SK-N-DZ (cell line): ENCODE measurements around the gene AP4B1.

ENCODE experiments used
- DNase-seq: peaks from one replicate; pipeline ENCODE4 v3.0.0-alpha.2; 2015; ENCODE audit warnings: low spot score

AP4B1 gene

GRCh38 chr1:113895098-113895497 is 9.5 kb downstream of the AP4B1 start:
- DNase-seq, result no peak

DNA sequence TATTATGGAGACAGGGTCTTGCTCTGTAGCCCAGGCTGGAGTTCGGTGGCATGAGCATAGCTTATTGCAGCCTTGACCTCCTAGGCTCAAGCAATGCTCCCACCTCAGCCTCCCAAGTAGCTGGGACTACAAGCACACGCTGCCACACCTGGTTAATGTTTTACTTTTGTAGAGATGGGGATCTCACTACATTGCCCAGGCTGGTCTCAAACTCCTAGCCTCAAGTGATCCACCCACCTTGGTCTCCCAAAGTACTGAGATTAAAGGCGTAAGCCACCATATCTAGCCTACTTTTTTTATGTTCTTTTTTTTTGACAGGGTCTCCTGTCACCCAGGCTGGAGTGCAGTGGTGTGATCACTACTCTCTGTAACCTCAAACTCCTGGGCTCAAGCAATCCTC is 11.3 kb downstream of the AP4B1 start:
- DNase-seq, result no peak

DNA sequence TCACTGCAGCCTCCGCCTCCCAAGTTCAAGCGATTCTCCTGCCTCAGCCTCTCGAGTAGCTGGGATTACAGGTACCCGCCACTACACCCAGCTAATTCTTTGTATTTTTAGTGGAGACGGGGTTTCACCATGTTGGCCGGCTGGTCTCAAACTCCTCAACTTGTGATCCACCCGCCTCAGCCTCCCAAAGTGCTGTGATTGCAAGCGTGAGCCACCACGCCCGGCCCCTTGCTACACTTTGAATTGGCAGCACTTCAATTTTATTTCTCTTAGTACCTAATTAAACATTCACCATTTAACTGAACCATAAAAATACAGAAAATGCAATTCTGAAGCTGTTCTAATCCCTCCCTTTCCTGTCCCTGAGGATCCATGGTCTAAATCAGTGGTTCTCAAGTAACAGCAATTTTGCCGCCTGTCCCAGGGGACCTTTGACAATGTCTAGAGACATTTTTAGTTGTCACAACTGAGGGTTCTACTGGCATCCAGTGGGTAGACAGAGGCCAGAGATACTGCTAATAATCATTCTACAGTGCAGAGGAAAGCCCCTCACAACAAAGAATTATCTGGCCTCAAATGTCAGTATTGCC is 12.9 kb downstream of the AP4B1 start:
- no peak for DNase-seq

DNA sequence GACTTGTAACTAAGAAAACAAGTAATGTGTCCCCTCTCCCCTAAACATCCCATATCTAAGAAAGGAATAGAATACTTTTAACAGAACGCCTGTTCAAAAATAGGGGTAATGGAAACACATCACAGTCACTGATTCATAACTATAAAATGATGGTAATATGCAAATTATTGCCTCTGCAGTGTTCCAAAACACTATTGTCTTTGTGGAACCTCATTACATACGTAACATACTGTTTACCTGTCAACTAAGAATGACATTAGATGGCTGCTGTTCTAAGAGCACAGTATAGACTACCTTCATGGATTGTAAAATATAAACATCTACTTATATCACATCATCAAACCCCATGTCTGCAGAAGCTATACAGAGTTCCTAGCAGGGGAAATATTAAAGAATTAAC is 13.8 kb downstream of the AP4B1 start:
- DNase-seq, result no peak

DNA sequence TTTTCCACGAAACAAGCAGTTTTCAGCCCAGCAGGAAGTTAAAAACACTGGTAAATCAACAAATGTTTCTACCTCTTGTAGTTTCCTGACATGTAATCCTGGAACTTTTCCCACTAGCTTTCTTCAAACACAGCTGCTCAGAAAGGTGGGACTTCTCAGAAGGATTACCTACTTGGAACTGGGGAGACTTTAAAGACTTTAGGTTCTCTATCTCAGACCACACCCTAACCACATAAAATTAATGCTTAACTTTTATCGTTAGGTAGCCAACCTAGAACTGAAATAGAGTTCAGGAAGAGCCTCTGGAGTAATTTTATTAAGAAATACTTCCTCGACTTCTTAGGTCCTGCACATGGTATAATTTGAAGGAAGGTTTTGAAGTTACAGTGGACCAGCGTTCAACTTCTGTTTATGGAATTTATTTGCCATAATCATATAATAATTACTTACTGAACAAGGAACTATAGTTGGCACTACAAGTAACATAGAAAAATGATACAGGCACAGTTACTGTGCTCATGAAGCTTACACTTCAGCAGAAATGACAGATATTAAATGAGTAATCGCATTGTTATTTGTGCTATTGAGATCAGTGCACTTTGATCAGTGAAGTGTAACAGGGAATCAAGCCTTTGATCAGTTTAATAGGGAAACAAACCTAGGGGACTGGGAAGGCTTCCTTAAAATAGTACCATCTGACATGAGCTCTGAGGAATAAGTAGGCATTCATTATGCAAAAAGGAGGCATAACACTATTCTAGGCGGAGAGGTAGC is 17.0 kb downstream of the AP4B1 start, which contains the start of gene BCL2L15:
Gene BCL2L15 (minus strand): TSS at position 180 of the 774 bp plus-strand sequence. CDS start 206 bp downstream, outside the sequence.
- no peak for DNase-seq

DNA sequence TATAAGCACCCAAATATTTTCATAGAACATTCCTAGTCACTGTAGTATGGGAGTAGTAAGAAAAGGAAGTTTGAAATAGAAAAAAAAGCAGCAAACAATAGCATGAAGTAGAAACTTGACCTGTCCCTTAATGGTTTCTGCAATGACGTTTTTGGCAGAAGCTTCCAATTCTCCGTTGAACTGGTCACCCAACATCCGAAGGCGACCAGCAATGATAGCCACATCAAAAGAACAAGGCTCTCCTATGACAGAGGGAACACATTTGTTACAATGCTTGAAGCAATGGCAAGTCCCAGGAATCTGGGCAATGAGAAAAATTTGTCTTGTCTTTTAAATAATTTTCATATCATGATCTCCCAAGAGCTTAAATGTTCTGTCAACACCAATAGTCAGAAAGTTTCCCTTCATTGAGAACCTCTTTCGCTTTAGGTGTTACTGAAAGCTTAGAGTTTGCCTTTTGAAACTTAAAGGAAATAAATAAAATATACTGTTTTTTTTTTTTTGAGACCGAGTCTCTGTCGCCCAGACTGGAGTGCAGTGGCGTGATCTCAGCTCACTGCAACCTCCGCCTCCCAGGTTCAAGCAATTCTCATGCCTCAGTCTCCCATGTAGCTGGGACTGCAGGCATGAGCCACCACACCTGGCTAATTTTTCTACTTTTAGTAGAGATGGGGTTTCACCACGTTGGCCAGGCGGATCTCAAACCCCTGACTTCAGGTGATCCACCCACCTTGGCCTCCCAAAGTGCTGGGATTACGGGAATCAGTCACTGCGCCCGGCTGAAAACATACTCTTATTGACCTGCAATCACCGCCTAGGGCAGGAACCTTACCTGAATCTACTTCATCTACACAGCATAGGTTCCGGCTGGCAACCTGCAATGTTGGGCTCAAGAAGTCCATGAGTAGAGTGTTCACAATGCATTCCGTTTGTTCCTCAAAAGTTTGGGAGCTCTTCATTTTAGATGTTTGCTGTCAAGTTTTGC is 17.9 kb downstream of the AP4B1 start:
- DNase-seq, result no peak

GRCh38 chr1:113881661-113882060 is 22.9 kb downstream of the AP4B1 start:
- DNase-seq, result no peak

DNA sequence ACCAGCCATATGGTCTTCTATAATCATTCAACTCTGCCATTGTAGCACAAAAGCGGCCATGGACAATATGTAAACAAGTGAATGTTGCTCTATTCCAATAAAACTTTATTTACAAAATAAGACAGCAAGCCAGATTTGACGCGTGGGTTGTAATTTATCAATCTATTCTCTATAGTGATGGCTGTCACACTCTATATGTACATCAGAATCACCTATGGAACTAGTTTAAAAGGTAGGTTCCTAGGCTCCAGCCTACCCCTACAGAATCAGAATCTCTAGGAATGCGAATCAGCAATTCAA is 24.9 kb downstream of the AP4B1 start:
- DNase-seq, result no peak

- DNase-seq, result no peak
These were observed 28.4 kb downstream of the AP4B1 start for GRCh38 chr1:113876176-113876575.

DNA sequence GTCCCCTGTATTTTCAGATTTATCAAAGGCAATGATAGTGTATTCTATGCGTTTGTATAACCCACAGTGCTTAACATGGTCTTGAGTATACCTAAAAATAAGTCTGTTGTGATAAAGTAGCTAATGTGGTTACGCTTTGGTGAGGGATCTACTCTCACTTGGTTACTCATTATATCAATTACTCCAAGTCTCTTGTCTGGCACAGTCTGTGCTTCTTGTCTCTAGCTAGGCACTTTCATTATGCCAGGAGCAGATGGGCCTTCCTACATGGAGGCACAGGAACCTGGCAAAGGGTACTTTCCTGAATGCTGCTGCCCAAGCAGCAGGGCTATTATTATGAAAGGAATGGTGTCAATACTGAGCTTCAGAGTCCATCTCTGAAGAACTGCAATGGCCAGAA is 28.9 kb downstream of the AP4B1 start:
- DNase-seq, result no peak

DNA sequence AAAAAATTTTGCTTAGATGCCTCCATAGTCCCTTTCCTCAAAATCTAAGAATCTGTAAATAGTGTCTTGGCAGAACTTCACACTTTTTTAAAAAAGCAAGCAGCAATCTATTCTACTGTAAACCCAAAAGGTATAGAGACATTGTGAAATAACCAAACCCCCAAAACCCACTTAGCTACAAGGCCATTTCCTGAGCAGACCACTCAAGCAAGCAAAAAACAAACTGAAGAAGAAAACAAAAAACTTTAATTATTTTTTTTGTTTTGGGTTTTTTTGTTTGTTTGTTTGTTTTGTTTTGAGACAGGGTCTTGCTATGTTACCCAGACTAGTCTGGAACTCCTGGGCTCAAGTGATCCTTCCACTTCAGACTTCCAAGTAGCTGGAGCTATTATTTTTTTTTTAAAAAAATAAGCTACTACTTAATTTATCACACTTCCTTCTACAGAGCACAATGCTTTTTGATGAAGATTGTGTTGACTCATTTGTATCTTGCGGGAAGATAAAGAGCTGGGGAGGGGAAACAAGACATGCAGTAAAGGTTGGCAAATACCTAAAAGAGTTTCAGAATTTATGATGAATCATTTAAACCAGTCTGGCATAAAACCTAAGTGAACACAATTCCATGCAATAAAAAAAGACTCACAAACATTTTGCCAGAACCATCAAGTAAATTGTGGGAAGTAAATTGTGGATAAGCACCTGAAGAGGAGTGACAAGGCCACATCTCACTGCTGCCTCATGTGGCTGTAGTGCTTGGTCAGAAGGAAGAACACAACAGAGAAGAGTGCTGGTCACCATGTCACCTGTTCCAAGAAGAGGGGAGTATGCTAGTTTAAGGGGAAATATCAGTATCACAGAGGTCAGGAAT is 30.4 kb downstream of the AP4B1 start:
- no peak for DNase-seq

- DNase-seq, result no peak
These were observed 32.2 kb downstream of the AP4B1 start for GRCh38 chr1:113872219-113872935.

- no peak for DNase-seq
These were observed 32.9 kb downstream of the AP4B1 start, which contains the start of gene PTPN22 for GRCh38 chr1:113871597-113872113. TSS of gene PTPN22 (minus strand) at chr1:113871712.

- no peak for DNase-seq
These were observed 33.8 kb downstream of the AP4B1 start for GRCh38 chr1:113870778-113871177.

- no peak for DNase-seq
These were observed 36.1 kb downstream of the AP4B1 start for GRCh38 chr1:113868387-113869083.

GRCh38 chr1:113861641-113862040 is 43.0 kb downstream of the AP4B1 start:
- DNase-seq, result no peak

GRCh38 chr1:113860891-113861290 is 43.7 kb downstream of the AP4B1 start:
- DNase-seq, result no peak

DNA sequence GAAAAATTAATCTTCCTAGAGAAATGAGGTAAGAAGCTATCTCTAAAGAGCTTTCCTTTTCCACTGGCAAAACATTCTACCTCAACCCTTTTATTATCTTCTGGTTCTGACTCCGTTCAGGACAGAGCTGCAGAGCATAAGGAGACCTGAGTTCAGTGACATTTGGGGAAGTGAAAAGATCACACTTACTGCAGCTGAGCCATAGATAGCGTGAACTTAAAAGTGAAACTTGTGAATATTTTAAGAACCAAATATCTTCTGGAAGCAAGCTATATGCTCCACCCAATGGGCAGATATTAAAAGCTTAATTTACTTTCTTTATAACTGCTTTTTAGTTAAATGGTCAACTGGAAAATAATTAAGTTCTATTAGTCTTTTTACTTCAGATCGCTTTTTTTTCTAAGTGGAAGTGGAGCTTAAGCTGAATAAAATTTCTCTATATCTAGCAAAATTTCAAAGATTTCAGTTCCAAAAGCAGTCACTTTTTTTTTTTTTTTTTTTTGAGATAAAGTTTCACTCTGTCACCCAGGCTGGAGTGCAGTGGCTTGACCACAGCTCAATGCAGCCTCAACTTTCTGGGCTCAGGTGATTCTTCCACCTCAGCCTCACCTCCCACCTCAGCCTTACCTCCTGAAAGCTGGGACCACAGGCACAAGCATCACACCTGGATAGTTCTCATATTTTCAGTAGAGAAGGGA is 45.0 kb downstream of the AP4B1 start:
- DNase-seq, result no peak

- DNase-seq, result no peak
These were observed 45.6 kb downstream of the AP4B1 start for GRCh38 chr1:113858982-113859381.
